Vagina (tissue), 2 donors: ENCODE data around the gene PWWP2A. TPM values are rescaled to one million over a fixed set of nuclear protein-coding genes. Genes with fewer than 3 reads are reported as not detected.
"Not testable (repeated sequence)": the region's sequence is repeated elsewhere in the genome, so short reads cannot be mapped to it uniquely, and the experiment has no call there.

Source experiments
- DNase-seq, 2 donors: peaks; one replicate each; pipeline ENCODE4 v3.0.0-alpha.2; 2017; ENCODE audit errors: extremely low spot score in 2 of 2
- H3K27ac ChIP-seq: fragments of 200-600 bp; sonication (generic); one replicate; pipeline ENCODE4 v1.5.1; 2019
- H3K27me3 ChIP-seq: fragments of 200-600 bp; sonication (generic); one replicate; pipeline ENCODE4 v1.5.1; 2019
- H3K36me3 ChIP-seq, 2 donors: fragments of 200-600 bp; sonication (generic); one replicate each; pipeline ENCODE4 v1.5.1; 2017 to 2019
- H3K4me1 ChIP-seq: fragments of 200-600 bp; sonication (generic); one replicate; pipeline ENCODE4 v1.5.1; 2019
- H3K4me3 ChIP-seq, 2 donors: fragments of 200-600 bp; sonication (generic); 1 replicate in 1 of 2; 2 replicates in 1 of 2; pipeline ENCODE4 v1.5.1; 2016 to 2019
- H3K9me3 ChIP-seq: fragments of 200-600 bp; sonication (generic); one replicate; pipeline ENCODE4 v1.5.1; 2019
- CTCF ChIP-seq, 3 experiments: fragments of 450-650 bp in 2 of 3; fragments of 200-600 bp in 1 of 3; sonication (generic) in 1 of 3; IDR thresholded peaks; one replicate each; pipeline ENCODE4 v1.5.1; 2017 to 2019; ENCODE audit warnings: antibody characterized with exemption in 3 of 3, mild to moderate bottlenecking in 2 of 3, moderate library complexity in 2 of 3
- POLR2A ChIP-seq, 2 donors: fragments of 450-650 bp; IDR thresholded peaks; one replicate each; pipeline ENCODE4 v1.6.1; 2017; ENCODE audit warnings: antibody characterized with exemption in 2 of 2, mild to moderate bottlenecking in 2 of 2, moderate library complexity in 2 of 2
- POLR2AphosphoS5 ChIP-seq, 2 donors: sonication (generic); formaldehyde crosslinking; IDR thresholded peaks; one replicate each; pipeline ENCODE4 v1.9.0; 2017; ENCODE audit warnings: antibody characterized with exemption in 2 of 2, mild to moderate bottlenecking in 2 of 2, low read depth in 1 of 2; ENCODE audit not compliant: insufficient read depth in 1 of 2
- intact Hi-C: fragments of 100-400 bp; cut with DNase I; formaldehyde crosslinking; loops from one replicate; pipeline ENCODE4 v1.15.1; 2023
- total RNA-seq: library from RNA; depleted of rRNA; stranded (reverse); fragments of >200 nt; gene quantifications from one replicate; pipeline ENCODE4 v1.2.3, GENCODE V29; 2016

PWWP2A gene
- total RNA-seq, 1 donor from 2014 or later, result 19.9 TPM

GRCh38 chr5:160165137-160166068 is 46.2 kb upstream of the PWWP2A start:
- Histone ChIP-seq H3K36me3 (no peaks in the 10 kb centered on the region), H3K4me1 (peaks cover 53% of the 10 kb centered on the region), H3K4me3 (peak overlapping the region in 1 of 2 donors; percentile 28), H3K27me3 (no peaks in the 10 kb centered on the region), H3K9me3 (no peaks in the 10 kb centered on the region), H3K27ac (peak overlapping the region; percentile 93)
- TF ChIP-seq CTCF (IDR thresholded peaks at IDR 0.05) (no peak), POLR2A (IDR thresholded peaks at IDR 0.05) (no peak), POLR2AphosphoS5 (IDR thresholded peaks at IDR 0.05; ENCODE audit: insufficient read depth in 1 of 2, low read depth in 1 of 2) (peak in 1 of 2 donors; percentile 84)
- DNase-seq, result peak in 1 of 2 donors; percentile 90
- intact Hi-C loops, result no loop called here

- TF ChIP-seq CTCF (IDR thresholded peaks at IDR 0.05) (no peak), POLR2AphosphoS5 (IDR thresholded peaks at IDR 0.05; ENCODE audit: insufficient read depth in 1 of 2, low read depth in 1 of 2) (no peak), POLR2A (IDR thresholded peaks at IDR 0.05) (no peak)
- Histone ChIP-seq H3K9me3 (no peaks in the 10 kb centered on the region), H3K4me3 (no peak overlapping the region), H3K27ac (no peak overlapping the region), H3K4me1 (peaks cover 32% of the 10 kb centered on the region), H3K27me3 (no peaks in the 10 kb centered on the region), H3K36me3 (no peaks in the 10 kb centered on the region)
- DNase-seq, result no peak
- intact Hi-C loops, result no loop called here
Measured at GRCh38 chr5:160162910-160163309, 43.7 kb upstream of the PWWP2A start.

GRCh38 chr5:160161626-160162025 is 42.4 kb upstream of the PWWP2A start:
- Histone ChIP-seq H3K27ac (no peak overlapping the region), H3K9me3 (no peaks in the 10 kb centered on the region), H3K4me1 (peaks cover 20% of the 10 kb centered on the region), H3K4me3 (no peak overlapping the region), H3K27me3 (no peaks in the 10 kb centered on the region), H3K36me3 (no peaks in the 10 kb centered on the region)
- TF ChIP-seq CTCF (IDR thresholded peaks at IDR 0.05), result no peak
- no peak for TF ChIP-seq POLR2AphosphoS5 (IDR thresholded peaks at IDR 0.05; ENCODE audit: insufficient read depth in 1 of 2, low read depth in 1 of 2)
- no peak for TF ChIP-seq POLR2A (IDR thresholded peaks at IDR 0.05)
- no peak for DNase-seq
- intact Hi-C loops, result no loop called here

- DNase-seq, H3K27ac ChIP-seq, H3K36me3 ChIP-seq, intact Hi-C loops, H3K9me3 ChIP-seq, H3K4me3 ChIP-seq, H3K27me3 ChIP-seq: not testable (repeated sequence)
- H3K4me1 ChIP-seq, result peaks cover 12% of the 10 kb centered on the region
Measured at GRCh38 chr5:160160875-160161274, 41.6 kb upstream of the PWWP2A start.

GRCh38 chr5:160159991-160160792 is 40.9 kb upstream of the PWWP2A start:
- H3K27ac ChIP-seq, result no peak overlapping the region
- no peaks in the 10 kb centered on the region for H3K9me3 ChIP-seq
- DNase-seq, result no peak
- H3K4me1 ChIP-seq, result peaks cover 8% of the 10 kb centered on the region
- no peaks in the 10 kb centered on the region for H3K36me3 ChIP-seq
- TF ChIP-seq CTCF (IDR thresholded peaks at IDR 0.05) (no peak), POLR2AphosphoS5 (IDR thresholded peaks at IDR 0.05; ENCODE audit: insufficient read depth in 1 of 2, low read depth in 1 of 2) (no peak), POLR2A (IDR thresholded peaks at IDR 0.05) (no peak)
- H3K4me3 ChIP-seq, result no peak overlapping the region
- no peaks in the 10 kb centered on the region for H3K27me3 ChIP-seq
- intact Hi-C loops, result no loop called here
